HG02623 (cell line): ENCODE results near the gene RPS6KA4.

Experiments
- ATAC-seq: cut with Tn5 transposase; IDR thresholded peaks from one replicate; pipeline ENCODE4 v1.9.1; 2021; ENCODE audit warnings: moderate library complexity; ENCODE audit not compliant: unreplicated experiment

RPS6KA4 gene

DNA sequence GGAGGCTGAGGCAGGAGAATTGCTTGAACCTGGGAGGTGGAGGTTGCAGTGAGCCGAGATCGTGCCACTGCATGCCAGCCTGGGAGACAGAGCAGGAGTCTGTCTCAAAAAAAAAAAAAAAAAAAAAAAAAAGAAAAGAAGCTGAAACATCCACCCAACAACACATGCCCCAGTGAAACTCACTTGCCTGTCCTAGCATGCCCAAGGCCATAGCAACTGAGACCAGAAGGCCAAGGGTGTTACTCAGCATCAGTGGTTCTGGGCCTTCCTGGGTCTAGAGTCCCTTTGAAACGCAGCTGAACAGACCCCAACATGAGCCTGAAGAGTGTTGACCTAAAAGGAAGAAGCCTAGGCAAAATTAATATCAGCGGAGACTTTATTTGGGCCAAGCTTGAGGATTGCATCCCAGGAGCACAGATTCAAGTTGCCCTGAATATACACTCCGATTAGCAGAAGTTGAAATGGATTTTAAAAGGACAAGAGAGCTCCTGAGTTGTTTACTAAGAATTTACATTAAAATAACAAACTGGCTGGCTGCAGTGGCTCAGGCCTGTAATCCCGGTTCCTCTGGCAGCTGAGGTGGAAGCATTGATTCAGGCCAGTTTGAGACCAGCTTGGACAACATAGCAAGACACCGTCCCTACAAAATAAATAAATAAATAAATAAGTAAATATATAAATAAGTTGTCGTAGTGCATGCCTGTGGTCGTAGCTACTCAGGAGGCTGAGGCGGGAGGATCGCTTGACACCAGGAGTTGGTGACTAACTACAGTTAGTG, 34.1 kb upstream of the RPS6KA4 start:
- no peak for ATAC-seq

DNA sequence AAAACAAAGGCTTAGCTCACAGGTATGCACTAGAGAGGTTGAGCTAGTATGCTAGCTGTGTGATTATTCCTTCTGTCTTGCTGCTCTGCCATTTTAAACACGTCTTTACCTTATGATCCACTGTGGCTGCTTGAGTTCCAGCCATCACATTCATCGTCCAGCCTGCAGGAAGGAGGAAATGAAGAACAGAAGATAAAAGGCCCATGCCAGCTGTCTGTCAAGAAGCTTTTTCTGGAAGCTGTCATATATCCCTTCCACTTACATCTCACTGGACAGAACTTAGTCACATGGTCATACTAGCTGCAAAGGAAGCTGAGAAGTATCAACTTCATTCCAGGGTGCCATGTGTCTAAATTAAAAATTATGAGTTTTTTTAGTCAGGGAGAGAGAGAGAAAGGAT, 31.6 kb upstream of the RPS6KA4 start:
- no peak for ATAC-seq

DNA sequence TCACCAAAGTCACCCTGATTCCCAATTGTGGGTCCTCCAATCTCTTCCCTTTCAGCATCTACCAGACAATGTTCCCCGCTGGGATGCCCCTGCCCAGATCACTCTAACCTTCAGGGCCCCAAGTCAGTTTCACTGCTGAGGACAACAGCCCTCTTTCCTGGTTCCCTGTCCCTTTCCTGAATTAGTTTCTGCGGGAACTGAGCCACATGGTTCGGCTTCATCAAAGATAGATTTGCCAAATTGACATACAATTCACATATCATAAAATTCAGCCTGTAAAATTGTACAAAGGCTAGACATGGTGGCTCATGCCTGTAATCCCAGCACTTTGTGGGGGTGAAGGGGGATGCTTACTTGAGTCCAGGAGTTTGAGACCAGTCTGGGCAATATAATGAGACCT, 31.0 kb upstream of the RPS6KA4 start:
- ATAC-seq: no peak

DNA sequence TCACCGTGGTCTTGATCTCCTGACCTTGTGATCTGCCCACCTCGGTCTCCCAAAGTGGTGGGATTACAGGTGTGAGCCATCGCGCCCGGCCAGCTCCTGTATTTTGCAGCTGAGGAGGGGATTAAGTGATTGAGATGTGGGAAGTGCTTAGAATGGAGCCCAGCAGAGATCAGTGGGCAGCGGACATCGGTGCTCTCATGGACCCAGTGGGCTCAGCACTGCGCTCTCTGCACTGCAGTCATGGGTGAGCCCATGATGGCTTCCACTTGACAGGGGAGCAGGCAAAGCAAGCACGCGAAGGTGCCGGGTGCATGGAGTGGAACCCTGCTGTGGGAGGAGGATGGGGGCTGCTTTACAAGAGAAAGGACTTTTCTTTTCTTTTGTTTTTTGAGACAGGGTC, 28.1 kb upstream of the RPS6KA4 start:
- no peak for ATAC-seq

DNA sequence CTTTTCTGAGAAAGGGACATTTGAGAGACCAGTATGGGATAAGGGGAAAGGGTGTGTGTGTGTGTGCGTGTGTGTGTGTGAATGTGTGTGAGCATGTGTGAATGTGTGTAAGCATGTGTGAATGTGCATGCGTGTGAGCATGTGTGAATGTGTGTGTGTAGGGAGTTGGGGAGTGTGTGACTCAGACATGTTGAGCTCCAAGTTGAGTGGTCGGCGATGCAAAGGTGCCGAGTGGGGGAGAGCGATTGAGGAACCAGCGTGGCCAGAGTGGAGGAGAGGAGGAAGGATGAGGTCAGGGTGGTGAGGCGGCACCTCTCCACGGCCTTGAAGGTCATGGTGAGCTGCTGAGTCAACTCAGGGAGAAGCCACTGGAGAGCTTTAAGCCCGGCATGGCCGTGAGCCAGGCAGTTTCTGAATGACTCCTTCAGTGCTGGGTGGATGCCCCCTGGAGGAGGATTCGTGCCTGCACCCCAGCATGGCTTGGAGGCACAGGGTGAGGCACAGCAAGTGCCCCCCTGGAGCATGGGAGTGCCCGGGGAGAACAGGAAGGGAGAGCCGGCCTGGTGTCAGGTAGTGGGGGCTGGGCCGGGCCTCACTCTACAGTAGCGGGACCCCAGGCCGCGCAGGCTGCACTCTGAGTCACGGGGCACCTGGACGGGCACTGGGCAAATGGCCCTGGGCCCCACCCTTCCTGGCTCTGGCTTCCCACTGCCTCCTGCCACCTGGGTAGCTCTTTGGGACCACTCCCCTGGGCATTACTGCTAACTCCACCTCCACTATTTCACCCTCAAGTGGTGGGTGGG, 27.2 kb upstream of the RPS6KA4 start:
- no peak for ATAC-seq

DNA sequence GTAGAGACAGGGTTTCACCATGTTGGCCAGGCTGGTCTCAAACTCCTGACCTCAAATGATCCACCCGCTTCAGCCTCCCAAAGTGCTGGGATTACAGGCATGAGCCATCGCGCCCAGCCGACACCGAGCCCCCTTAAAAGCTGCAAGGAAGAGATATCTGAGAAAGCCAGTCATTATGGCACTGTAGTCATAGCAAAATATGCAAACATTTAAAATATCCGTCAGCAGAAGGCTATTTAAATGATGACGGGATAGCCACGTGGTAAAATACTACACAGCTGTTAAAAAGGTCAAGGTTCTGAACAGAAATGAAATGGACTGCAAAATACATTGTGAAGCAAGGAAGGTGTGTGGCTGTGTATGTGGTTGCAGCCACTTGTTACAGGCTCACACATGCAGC, 25.4 kb upstream of the RPS6KA4 start:
- ATAC-seq: no peak

DNA sequence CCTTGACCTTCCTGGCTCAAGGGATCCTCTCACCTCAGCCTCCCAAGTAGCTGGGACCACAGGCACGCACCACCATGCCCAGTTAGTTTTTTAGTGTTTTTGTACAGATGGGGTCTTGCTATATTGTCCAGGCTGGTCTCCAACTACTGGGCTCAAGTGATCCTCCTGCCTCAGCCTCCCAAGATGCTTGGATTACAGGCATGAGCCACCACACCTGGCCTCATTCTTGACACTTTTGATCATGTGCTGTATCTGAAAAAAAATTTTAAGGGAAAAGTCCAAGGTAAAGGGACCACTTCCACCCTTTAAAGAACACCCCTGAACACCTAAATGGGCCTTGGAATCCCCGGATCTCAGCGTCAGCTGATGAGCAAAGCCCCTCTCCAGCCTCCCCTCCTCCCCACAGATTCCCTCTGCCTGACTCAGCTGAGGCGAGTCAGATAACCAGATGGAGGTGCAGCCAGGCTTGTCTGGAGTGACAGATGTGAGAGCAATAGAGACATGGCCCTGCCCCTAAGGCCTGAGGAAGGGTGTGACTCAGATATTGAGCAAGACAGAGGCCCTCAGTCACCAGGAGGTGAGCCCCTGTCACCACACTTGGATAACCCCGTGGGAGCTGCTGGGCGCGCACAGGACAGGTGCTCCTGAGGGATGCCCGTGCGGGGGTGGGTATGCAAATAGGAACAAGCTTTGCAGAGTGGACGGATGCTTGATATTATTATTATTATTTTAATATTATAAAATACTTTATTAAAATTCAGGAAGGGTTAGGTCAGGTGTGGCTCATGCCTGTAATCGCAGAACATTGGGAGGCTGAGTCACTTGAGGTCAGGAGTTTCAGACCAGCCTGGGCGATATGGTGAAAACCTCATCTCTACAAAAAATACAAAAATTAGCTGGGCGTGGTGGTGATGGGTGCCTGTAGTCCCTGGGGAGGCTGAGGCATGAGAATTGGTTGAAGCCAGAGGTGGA, 23.9 kb upstream of the RPS6KA4 start:
- ATAC-seq: peak; percentile 81

DNA sequence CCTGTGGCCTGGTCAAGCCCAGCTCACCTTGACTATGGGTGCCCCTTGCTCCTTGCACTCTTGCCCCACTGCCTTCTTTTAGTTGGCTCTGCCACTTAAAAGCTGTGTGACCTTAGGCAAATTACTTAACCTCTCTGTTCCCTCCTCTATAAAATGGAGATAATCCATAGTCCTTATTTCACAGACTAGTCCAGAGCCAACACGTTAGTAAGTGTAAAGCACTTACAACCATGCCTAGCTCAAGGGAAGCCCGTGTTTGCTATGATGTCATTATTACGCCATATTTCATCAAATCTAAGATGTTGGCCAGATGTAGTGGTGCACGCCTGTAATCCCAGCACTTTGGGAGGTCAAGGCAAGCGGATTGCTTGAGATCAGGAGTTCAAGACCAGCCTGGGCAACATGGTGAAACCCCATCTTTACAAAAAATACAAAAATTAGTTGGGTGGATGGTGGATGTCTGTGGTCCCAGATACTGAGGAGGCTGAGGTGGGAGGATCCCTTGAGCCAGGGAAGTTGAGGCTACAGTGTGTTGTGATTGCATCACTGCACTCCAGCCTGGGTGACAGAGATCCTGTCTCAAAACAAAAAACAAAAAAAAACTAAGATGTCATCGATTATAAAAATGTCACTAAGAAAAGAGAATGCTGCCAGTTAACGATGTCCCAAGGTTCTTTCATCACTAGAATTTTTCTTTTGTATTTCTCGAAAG, 21.3 kb upstream of the RPS6KA4 start:
- ATAC-seq: no peak

DNA sequence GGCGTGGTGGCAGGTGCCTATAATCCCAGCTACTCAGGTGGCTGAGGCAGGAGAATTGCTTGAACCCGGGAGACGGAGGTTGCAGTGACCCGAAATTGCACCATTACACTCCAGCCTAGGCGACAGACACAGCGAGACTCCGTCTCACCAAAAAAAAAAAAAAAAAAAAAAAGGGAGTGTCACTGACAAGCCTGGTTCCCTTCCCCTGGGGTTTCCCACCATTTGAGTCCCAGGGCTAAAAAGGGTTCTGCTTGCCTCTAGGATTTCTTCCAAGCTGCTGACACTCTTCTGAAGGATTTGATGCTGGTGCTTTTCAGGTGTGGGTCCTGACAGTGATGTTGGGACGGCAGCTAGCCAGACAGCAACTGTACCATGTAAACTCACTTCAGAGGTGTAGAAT, 20.2 kb upstream of the RPS6KA4 start:
- ATAC-seq: no peak

DNA sequence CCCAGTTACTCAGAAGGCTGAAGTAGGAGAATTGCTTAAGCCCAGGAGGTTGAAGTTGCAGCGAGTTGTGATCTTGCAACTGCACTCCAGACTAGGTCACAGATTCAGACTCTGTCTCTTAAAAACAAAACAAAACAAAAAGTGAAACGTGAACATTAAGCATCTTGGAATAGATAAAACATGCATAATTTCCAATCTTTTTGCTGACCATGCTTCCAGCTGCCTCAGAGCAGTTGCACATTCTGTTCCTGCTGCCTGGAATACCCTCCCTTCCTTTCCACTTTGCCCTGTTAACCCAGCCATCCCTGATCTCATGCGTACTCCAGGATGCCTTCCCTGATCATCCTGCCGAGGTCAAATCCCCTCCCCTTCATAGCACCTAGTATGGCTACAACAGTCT, 19.7 kb upstream of the RPS6KA4 start:
- no peak for ATAC-seq

DNA sequence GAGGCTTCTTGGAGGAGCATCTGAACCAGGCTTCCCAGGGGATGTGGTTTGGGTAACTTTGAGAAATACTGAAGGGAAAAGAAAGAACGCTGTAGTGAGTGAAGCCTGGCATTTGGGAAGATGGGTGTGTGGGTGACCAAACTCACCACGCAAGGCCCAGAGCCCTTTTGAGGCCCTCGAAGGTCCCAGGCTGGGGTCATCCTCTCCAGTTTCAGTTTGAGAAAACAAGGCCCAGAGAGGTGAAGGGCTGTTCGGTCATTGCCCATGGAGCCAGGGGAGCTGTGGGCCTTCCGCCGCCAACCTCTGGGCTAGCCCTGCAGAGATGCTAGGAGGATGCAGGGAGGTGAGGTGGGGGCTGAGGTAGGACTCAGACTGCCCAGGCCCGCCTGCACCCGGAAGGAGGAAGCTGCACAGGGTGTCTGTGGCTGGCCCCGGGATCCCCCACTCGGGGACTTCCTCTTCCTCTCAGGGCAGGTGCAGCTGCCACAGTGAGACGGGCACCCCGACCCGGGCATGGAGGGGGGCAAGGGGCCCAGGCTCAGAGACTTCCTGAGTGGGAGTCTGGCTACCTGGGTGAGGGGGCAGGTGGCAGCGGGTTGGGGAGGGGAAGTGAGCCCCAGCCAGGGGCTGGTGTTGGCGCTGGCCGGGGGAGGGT, 19.1 kb upstream of the RPS6KA4 start, which contains the start of gene CCDC88B:
Gene CCDC88B, plus strand, starts transcription at position 451 of the 655 bp plus-strand sequence. Its CDS starts 63 bp downstream, at position 514.
- ATAC-seq: peak; percentile 53

DNA sequence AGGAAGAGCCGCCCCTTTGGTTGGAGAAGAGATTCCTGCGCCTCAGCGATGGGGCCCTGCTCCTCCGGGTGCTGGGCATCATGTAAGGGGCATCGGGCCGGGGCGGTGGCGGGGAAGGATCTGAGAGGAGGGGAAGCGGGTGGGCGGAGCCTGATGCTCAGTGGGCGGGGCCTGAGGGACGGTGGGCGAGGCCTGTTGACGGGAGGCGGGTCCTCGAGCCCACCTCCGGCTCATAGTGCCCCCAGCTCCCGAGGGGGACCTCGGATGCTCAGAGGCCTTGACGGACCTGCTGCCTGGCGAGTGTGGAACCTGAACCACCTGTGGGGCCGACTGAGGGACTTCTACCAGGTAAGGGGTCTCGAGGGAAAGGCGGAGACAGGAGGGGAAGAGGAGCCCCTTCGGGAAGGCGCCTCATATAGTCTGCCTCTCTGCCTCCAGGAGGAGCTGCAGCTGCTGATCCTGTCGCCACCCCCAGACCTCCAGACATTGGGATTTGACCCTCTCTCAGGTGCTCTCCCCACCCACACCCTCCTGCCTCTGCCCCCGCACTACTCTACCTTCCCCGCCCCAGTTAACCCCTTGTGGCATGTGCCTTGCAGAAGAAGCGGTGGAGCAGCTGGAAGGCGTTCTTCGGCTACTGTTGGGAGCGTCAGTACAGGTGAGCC, 18.2 kb upstream of the RPS6KA4 start:
- ATAC-seq: no peak

DNA sequence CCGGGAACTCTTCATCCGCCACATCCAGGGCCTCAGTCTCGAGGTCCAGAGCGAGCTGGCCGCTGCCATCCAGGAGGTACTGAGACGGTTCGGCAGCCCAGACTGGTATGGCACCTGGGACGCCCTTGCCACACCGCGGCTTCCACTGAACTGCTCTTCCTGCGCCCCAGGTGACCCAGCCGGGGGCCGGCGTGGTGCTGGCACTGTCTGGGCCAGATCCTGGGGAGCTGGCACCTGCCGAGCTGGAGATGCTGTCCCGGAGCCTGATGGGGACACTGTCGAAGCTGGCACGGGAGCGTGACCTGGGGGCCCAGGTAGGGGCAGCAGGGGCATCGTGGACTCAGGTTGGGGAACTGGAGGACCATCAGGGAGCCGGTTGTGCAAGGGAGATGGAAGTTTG, 17.5 kb upstream of the RPS6KA4 start:
- no peak for ATAC-seq

DNA sequence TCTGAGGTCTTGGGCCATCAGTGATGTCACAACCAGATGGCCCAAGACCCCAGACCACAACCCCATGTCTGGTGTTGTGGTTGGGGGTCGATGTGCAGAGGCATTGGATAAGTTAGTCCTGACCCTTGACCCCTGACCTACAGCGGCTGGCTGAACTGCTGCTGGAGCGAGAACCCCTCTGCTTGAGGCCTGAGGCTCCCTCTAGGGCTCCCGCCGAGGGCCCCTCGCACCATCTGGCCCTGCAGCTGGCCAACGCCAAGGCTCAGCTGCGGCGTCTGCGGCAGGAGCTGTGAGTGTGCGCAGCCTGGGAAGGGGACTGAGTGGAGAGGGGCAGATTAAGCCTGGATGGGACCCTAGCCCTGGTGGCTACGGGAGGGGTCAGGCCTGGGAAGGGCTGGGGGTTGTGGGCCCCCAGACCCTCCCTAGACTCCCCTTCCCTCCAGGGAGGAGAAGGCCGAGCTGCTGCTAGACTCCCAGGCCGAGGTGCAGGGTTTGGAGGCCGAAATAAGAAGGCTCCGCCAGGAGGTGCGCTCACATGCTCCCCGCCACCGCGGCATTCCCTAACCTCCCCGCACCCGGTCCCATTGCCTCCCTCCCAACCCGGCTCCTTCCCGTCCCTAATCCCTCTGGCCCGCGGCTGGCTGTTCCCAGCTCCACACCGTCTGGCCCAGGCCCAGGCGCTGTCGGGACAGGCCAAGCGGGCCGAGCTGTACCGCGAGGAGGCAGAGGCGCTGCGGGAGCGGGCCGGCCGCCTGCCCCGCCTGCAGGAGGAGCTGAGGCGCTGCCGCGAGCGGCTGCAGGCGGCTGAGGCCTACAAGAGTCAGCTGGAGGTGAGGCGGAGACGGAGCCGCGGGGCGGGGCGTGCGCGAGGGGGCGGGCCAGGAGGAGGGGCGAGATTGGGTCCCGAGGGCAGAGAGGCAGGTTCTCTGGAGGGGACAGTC, 16.8 kb upstream of the RPS6KA4 start:
- ATAC-seq: no peak

DNA sequence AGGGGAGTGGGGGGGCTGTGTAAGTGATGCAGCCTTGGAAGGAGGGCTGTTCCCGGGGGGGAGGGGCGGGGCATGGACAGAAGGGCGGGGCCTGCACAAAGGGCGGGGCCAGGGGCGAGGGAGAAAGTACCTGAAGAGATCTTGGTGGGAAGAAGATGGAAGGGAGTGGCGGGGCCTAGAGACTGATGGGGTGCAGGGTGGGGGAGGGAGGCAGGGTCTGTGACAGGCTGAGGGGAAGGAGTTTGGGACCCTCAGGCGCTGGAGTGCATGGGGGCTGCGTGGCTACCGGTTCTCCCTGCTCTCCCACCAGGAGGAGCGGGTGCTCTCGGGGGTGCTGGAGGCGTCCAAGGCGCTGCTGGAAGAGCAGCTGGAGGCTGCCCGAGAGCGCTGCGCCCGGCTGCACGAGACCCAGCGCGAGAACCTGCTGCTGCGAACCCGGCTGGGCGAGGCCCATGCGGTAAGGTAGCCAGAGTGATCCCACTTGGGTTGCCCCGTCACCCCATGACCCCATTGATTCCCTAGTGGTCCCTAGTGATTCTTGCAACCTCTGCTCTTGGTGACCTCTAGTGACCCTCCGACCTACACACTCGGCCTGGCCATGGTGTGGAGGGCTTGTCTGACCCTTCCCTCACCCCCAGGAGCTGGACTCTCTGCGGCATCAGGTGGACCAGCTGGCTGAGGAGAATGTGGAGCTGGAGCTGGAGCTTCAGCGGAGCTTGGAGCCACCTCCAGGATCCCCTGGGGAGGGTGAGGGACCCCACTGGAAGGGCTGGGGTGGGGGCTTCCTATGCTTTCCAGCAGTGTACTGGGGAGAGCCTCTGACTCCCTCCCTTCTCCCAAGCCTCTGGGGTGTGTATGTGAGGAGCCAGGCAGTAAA, 15.9 kb upstream of the RPS6KA4 start:
- ATAC-seq: no peak

DNA sequence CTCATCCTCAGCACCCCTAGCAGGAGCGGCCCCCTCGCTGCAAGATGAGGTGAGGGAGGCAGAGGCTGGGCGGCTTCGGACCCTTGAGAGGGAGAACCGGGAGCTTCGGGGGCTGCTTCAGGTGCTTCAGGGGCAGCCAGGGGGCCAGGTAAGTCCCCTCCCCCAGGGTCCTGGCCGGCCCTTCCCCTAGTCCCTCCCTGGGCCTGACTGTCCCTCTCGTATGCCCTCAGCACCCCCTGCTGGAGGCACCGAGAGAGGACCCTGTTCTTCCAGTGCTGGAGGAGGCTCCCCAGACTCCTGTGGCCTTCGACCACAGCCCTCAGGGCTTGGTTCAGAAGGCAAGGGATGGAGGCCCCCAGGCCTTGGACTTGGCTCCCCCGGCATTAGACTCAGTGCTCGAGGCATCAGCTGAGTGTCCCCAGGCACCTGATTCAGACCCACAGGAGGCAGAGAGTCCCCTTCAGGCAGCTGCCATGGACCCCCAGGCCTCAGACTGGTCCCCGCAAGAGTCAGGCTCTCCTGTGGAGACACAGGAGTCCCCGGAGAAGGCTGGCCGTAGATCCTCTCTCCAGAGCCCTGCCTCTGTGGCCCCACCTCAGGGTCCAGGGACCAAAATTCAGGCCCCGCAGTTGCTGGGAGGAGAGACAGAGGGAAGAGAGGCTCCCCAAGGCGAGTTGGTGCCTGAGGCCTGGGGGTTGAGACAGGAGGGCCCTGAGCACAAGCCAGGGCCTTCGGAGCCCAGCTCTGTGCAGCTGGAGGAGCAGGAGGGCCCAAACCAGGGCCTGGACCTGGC, 15.0 kb upstream of the RPS6KA4 start:
- ATAC-seq: no peak

DNA sequence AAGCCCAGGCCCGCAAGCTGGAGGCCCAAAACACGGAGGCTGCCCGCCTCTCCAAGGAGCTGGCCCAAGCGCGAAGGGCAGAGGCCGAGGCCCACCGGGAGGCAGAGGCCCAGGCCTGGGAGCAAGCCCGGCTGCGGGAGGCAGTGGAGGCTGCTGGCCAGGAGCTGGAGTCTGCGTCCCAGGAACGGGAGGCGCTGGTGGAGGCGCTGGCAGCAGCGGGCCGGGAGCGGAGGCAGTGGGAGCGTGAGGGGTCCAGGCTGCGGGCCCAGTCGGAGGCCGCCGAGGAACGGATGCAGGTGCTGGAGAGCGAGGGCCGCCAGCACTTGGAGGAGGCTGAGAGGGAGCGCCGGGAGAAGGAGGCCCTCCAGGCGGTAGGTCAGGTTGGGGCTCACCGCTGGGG, 14.2 kb upstream of the RPS6KA4 start:
- ATAC-seq: no peak
